ENCODE data around the gene ITGAV.
A peak's percentile ranks its signal among the peaks of the same experiment; 100 is the strongest.

ITGAV gene

DNA sequence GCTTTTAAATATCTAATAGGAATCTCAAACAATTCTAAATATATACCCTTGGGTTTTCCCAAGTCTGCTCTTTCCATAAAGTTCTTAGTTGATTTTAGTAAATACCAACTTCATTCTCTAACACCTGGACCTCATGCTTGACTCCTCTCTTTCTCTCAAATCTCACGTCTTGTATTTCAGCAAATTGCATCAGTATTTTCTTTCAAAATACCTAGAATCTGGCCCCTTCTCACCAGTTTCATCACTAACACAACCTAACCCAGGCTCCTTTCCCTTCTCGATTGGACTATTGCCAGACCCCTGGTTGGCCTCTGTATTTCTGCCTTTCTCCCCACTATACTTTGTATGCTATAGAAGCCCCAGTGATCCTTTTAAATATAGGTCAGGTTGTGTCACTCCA, 81.0 kb downstream of the ITGAV start:
- DNase-seq, result no peak

DNA sequence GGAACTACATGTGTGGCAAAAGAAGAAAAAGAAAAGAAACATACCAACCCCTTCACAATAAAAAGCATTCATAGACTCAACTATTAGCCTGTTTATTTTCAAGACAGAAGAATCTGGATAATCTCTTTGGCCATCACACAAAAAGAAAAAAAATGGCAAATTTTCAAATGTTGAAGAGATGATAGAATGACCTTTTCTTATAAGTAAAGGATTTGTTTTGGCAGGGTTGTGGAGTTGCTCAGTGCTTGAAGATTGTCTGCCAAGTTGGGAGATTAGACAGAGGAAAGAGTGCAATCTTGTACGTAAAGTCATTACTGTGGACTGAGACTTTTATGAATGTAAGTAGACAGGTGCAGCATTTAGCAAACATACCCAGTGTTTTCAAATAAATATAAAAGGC, 85.5 kb downstream of the ITGAV start:
- no peak for DNase-seq

DNA sequence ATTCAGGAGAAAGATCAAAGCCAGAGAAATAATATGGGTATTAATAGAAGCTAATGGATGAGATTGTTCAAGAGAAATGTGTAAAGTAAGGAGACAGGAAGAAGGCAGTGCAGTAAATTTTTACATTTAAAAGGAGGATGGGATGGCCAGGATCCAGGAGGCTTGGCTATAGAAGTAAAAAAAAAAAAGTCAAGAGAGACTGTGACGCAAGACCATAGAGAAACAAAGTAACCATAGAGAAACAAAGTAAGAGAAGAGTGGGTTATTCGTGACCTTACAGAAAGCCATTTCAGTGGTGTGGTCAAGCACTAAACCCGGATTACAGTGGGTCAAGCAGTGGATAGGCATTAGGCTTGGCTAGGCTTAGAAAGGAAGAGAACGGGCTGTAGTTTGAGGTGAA, 93.5 kb downstream of the ITGAV start:
- DNase-seq, result no peak

DNA sequence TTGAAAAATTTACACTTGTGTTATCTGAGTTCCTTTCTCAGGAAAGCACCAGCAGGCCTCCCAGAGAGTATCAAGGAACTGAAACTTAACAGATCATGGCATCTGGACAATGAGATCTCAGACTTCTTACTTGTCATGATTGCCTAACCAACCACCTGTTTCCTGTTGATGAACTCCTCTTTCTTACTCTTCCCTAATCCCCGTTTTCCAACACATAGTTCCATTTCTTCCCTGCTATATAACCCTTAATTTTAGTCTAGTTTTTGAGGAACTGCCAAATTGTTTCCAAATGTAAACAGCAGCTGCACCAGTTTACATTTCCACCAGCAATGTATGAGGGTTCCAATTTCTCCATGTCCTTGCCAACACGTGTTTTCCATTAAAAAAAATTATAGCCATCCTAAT, 98.0 kb downstream of the ITGAV start:
- no peak for DNase-seq

DNA sequence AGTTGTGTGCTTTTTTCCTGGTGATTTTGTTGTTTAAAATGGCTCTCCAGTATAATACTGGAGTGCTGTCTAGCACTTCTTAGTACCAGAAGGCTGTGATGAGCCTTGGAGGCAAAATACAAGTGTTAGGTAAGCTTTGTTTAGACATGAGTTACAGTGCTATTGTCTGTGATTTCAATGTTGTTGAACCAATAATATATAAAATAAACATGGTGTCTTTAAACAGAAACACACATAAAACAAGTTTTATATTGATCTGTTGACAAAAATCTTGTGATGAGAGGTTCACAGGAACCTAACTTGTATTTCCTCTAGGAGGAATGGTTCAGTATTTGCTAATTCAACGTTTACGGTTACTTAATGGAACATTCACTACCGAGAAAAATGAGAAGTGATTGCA, 99.0 kb downstream of the ITGAV start:
- no peak for DNase-seq

DNA sequence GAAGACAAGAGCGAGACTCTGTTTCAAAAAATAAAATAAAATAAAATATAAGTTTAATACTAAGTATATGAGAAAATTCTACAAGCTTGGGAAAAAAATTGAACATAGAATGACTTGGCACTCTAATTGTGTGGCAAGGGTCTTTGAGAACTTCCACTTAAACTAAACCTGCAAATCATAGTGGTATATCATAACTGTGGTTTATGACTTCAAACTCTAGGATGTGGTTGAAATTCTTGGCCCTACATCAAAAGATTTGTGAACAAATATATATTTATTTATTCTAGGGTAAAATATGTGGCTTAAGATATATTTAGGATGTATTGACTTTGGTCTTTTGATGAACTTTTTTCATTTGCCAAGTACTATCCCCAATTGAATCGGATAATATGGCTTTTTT, 100.9 kb downstream of the ITGAV start:
- no peak for DNase-seq

DNA sequence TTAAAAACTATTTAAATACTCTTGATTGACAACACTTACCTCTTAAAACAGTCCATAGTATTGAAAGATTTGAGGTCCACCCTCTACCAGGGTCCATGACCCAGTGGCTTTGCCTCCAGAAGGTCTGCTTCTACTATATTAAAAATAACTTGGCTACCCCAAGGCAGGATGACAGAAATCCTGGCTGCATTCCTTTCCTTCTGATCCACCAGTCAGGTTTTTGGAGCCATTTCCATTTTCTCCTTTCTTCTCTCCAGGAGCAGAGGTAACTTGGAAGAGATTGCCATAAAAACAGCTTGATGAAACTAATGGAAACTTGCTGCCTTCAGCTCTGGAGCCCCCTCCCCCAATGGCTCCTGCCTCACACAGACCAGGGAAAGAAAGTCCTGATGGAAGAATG, 101.4 kb downstream of the ITGAV start:
- no peak for DNase-seq

DNA sequence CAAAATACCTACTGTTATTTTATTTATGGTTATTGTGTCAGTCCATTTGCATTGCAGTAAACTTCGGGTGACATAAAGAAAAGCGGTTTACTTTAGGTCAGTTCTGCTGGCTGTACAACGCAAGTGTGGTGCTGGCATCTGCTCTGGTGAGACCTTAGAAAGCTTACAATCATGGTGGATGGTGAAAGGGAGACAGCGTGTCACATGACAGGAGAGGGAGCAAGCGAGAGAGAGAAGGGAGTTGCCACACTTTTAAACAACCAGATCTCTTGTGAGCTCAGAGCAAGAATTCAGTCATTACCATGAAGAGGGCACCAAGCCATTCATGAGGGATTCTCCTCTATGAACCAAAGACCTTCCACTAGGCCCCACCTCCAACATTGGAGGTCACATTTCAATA, 102.0 kb downstream of the ITGAV start:
- DNase-seq, result no peak

DNA sequence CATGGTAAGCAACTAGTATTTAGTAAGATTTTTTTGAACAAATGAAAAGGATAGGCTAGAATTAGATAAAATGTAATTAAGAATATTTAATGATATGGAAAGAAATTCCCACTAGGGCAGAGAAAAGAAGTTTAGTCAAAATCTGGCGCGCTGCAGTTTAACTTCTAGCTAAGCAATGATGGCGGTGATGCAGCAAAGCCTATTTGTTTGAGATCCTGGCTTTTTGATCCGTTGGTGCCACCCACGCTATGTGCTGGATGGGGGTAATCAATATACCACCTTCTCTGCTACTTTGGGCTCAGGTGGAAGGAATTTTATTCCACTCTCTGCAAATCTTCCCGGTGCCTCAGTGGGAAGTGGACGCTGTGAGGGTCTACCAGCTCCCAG, 103.6 kb downstream of the ITGAV start:
- DNase-seq, result no peak

DNA sequence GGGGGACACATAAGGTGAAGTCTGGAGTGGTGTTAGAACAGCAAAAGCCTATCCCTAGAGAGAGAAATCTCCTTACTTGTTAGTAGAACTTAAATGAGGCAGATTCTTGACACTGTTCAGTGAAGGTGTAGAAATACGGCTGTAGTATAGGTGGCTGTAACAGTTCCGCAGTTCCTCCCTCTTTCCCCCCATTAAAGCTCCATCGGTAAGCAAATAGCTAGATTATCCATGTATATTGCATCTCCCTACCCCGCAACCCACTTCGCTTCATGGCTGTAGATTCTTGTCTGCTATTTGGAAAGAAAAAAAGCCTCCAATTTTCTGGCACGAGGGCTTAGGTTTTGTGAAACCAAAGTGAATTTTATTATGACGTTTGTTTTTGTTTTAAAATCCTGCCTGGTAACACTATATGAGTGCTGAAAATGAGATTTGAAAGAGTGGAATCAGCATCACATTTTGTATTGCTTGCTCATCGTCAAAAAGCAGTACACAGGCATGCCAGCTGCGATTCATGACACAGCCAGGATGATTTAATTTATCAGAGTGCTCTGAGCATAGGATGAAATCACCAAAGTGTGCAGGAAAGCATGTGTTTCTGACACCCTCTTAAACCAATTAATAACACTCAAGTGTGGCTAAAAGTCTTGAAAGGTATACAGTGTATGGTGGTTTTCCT, 105.4 kb downstream of the ITGAV start:
- peak; percentile 74 for DNase-seq

DNA sequence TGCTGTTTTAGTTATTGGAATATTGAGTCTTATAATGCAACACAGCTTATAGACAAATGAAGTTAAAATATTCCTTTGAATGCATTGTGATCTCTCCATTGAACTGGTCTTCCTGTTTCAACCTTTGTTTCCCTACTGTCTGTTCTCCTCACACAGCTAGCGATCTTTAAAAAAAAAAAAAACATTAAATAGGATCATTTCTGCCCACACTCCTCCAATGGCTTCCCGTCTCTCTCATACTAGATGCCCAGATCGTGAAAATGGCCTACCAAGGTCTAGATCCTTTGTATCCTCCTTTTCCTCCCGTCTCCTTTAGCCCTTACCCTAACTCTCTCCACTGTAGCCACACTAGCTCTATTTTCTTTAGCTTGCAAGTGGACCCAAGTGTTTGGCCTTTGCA, 106.4 kb downstream of the ITGAV start:
- no peak for DNase-seq

DNA sequence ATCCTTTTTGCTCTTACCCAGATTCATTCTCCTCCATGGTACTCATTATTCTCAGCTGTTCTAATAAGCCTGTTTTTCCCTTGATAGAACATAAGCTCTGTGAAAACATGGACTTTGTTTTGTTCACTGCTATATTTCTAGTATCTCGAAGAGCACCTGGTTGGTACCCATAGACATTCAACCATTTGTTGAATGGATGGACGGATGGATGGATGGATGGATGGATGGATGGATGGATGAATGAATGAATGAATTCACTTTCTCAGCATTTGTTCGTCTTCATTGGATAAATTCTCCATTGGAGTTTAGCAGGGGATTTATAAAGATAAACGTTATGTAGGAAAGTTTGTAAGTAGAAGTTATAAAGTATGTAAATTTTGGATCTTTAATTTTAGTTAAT, 106.9 kb downstream of the ITGAV start:
- DNase-seq, result no peak

DNA sequence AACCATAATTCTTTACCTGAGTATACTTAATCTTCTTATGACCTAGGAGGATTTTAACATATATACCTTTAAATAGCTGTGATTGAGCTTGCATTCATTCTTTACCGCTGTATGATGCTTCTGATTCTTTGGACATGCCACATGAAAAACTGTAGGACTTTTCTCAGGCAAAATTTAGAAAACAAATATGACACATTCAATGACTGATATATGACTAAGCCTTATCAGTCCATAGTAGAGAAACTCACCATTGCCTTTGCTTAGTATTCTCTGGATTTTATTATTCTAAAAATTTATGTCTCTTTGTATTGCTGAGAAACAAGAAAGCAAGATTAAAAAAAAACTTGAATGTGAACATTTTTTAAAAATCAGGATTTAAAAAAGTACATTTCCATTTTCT, 107.7 kb downstream of the ITGAV start:
- DNase-seq, result peak; percentile 15

DNA sequence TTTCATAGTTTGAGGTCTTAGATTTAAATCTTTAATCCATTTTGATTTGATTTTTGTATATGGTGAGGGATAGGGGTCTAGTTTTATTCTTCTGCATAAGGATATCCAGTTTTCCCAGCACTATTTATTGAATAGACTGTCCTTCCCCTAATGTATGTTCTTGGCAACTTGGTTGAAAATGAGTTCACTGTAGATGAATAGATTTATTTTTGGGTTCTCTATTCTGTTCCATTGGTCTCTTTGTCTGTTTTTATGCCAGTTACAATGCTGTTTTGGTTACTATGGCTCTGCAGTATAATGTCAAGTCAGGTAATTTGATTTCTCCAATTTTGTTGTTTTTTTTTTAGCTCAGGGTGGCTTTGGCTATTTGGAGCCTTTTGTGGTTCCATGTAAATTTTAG, 109.9 kb downstream of the ITGAV start:
- DNase-seq, result no peak

DNA sequence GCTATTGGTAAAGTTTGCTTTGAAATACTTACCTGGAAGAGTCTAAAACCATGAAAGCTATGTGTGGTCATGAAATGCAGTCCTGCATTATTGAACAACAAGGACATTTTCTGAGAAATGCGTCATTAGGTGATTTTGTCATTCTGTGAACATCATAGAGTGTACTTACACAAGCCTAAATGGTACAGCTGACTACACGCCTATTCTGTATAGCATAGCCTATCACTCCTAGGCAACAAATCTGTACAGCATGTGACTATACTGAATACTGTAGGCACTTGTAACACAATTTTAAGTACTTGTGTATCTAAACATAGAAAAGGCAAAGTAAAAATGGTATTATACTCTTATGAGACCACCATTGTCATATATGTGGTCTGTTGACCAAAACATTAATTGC, 112.2 kb downstream of the ITGAV start:
- DNase-seq, result no peak

DNA sequence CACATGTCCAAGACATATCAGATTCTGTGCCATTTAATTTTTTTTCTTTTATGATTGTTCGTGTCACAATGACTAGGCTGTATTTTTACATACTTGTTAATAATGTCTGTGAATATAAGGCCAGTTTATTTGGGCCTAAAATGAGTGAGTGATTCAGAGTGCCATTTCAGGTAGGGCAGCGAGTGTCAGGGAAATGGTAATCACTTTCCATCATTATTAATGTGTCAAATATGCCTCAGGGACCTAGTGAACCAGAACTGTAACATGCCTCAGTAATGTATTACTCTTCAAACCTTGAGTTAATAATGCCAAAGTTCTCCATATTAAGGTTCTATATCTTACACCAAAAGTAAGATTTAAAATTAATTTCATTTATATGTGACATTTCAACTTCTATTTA, 112.6 kb downstream of the ITGAV start:
- no peak for DNase-seq

DNA sequence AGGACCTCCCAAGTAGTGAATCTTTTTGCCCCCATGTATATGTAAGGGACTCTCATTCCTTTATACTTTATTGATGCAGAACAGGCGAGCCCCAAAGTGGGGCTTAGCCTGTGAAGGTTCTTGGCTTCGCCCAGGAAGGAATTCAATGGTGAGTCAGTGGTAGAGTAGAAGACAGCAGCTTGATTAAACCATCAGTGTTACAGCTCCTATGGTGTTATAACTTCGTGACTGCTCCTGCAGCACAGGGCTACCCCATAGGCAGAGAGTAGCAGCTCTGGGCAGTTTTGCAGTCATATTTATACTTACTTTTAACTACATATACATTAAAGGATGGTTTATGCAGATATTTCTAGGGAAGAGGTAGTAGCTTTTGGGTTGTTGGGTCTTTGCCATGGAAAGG, 115.0 kb downstream of the ITGAV start:
- DNase-seq, result no peak

DNA sequence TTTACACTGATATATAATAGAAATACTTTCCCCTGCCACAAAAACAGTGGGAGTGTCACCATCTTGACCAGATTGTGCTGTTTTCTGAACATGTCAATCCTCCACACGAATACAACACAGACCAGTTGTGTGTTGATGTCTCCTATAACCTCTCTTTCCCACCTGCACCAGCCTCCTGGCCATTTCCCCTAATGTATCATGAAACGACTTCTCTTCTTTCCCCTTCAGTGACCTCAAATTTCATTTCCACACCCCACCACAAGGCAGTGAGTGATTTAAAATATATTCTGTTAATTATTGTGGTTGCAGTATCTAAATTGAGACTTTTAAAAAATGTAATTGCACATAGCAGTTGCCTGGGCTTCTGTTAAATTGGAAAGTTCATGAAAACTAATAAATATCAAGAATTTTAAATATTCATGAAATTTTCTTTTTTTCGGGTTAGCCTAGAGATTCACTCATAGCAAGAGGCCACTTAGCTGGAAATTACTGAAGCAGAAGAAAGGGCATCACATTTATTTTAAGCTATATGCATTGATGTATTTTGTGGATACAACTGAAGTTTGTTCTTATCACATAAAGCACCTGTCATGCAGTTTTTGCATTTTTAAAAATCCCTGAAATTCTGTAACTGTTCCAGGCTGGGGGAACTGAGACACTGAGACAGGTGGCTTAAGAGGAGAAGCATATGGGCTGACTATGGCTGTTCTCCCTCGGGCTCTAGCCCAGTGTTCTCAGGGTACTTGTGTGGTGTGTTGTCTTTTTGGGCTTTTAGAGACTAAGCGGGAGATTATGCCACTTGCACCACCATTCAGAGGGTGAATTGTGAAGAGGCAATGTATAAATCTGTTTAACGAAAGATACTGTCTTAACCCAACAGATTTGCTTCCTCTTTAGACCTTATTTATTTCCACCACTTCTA, 119.9 kb downstream of the ITGAV start:
- DNase-seq, result no peak

DNA sequence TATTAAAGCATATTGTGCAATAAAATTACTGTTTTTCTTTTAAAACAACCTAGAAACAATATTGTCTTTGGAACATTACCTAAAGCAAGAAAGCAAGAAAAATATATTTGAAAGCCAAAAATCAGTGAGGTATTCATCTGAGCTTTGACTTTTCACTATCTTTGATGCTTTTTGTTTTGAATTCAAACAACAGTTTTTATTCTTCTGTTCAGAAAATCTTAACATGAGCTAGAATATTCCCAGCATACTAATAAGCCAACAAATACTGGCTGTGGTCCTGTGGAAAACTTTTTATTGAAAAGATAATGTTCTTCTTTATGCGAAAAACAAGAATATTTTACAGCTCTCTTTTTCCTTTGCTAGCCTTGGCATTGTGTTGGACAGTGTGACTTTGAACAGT, 123.8 kb downstream of the ITGAV start:
- no peak for DNase-seq

DNA sequence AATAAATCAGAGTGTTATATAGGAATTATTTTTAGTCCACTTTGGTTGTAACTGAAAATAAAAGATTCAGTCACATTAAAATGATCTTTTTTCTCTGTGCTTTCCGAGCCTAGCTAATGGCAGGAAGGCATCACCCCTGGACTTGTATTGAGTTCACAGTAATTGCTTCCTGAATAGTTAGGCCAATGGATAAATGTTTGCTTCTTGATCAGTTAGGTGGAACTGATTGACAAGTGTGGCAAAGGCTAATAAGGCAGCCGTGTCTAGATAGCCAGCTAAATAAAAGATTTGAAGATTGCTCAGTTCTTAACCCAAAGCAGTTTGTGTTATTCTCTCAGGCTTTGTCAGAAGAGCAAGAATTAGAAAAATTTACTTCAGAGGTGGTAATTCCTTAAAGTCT, 124.8 kb downstream of the ITGAV start:
- DNase-seq, result no peak

DNA sequence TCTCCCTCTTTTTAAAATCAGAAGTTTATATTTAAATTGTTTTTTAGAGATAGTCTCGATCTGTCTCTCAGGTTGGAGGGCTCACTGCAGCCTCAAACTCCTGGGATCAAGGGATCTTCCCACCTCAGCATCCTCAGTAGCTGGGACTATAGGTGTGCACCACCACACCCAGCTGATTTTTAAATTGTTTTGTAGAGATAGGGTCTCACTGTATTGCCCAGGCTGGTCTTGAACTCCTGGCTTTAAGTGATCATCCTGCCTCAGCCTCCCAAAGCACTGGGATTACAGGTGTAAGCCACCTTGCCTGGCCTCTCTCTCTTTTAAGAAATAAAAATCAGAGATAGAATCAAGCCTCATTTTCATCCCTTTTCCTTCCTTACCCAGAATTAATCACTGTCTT, 126.1 kb downstream of the ITGAV start:
- no peak for DNase-seq

DNA sequence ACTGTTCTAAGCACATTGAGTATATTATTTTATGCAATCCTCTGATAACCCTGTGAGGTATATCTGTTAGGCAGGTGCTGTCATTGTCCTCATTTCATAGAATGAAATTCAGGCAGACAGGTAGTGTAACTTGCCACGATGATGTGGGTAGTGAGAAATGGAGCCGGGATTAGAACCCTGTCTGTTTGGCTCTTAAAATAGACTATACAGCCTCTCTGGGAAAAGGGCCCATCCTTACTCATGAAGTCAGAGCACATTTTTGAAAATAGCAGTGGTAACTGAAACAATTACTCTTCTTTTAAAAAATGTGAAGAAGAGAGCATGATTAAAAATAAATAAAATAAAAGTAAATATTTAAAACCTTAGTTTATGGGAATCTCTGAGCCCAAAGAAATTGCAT, 127.0 kb downstream of the ITGAV start:
- DNase-seq, result no peak

DNA sequence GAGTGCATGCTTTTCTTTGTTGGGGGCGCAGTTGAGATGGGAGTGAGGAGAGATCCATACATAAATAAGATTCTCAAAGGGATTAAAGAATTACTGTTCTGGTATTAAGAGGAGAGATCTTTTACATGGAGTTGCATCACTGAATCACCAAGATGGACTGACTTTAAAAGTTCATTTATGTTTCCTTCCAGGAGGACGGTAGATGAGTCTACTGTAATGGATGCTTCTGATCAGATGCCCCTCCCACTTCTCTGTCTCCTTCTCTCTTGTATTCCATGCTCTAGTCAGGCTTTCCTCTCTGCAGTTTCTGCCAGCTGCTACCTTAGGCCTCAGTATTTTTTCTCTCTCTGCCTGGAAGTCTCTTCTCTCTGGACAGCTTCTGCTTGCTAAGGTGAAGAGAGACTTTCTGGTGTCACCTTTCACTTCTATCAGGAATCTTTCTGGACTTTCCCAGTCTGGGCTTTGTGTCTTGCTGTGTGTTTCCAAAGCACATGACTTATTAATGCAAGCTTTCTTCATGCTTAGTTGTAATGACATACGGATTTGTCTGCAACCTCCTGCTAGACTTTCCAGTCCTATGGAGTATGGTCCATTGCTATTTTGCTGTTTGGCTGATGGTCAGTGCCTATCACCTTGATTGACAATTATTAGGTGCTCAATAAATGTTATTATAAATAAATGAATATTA, 127.6 kb downstream of the ITGAV start:
- peak; percentile 61 for DNase-seq

DNA sequence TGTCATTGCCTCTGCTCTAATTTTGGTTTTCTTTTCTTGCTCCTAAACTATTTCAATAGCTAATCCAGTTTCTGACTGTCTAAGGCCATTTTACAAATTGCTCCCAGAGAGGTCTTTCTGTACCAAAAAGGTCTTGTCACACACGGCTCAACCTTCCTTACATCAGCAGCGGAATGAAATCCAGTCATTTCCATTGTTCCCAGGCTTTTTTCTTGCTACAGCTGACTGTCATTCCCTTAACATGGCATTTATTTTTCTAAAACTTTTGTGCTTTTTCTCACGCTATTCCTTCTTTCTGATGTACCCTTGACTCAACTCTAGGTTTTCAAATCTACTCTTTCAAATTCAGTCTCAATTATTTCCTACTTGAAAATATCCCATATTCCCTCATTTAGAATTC, 128.3 kb downstream of the ITGAV start:
- DNase-seq, result no peak

Data from fibroblast of skin of scalp (primary cell).